Muscle layer of colon (tissue), 2 donors: ENCODE results near the gene DAPP1.

Source experiments
- H3K27ac ChIP-seq: one replicate; pipeline ENCODE4 v1.7.0; 2013; ENCODE audit warnings: low read depth, mild to moderate bottlenecking, low read length, moderate library complexity
- H3K27me3 ChIP-seq, 2 donors: one replicate each; pipeline ENCODE4 v1.7.0; 2013; ENCODE audit warnings: low read length in 2 of 2, mild to moderate bottlenecking in 2 of 2; ENCODE audit not compliant: insufficient read depth in 2 of 2, control insufficient read depth in 1 of 2
- H3K36me3 ChIP-seq: one replicate; pipeline ENCODE4 v1.7.0; 2013; ENCODE audit warnings: mild to moderate bottlenecking, low read length; ENCODE audit not compliant: insufficient read depth
- H3K4me1 ChIP-seq: one replicate; pipeline ENCODE4 v1.7.0; 2013; ENCODE audit warnings: mild to moderate bottlenecking, low read length; ENCODE audit not compliant: insufficient read depth
- H3K4me3 ChIP-seq, 2 donors: one replicate each; pipeline ENCODE4 v1.7.0; 2013; ENCODE audit warnings: low read length in 2 of 2, low read depth in 1 of 2, mild to moderate bottlenecking in 1 of 2, moderate library complexity in 1 of 2
- H3K9ac ChIP-seq: one replicate; pipeline ENCODE4 v1.7.0; 2013; ENCODE audit warnings: low read length
- H3K9me3 ChIP-seq: one replicate; pipeline ENCODE4 v1.7.0; 2013; ENCODE audit warnings: mild to moderate bottlenecking, low read length
- donor health status: abdominal sarcoma.
- donor health status: Adenocarcinoma of cecum.

Gene DAPP1

DNA sequence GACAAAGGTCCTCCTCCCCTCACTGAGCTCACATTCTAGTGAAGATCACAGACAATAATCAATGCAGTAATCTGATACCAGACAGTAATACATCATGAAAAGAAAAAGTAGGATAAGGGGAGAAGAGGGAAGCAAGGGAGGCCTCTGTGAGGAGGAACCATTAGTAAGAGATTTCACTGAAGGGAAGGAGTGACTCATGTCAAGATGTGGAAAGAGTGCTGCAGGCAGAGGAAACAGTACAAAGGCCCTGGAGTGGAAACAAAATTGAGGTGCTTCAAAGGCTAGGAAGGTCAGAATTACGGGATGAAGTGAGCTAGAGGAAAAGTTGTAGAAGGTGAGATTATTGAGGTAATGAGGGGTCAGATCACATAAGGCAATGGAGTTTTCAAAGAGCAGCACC is 39.5 kb downstream of the DAPP1 start:
- no peaks in the 10 kb centered on the region for H3K36me3 ChIP-seq
- H3K27ac ChIP-seq, result no peak overlapping the region
- H3K4me3 ChIP-seq, result no peak overlapping the region
- no peaks in the 10 kb centered on the region for H3K9me3 ChIP-seq
- H3K4me1 ChIP-seq, result no peaks in the 10 kb centered on the region
- no peaks in the 10 kb centered on the region for H3K27me3 ChIP-seq
- no peak overlapping the region for H3K9ac ChIP-seq

DNA sequence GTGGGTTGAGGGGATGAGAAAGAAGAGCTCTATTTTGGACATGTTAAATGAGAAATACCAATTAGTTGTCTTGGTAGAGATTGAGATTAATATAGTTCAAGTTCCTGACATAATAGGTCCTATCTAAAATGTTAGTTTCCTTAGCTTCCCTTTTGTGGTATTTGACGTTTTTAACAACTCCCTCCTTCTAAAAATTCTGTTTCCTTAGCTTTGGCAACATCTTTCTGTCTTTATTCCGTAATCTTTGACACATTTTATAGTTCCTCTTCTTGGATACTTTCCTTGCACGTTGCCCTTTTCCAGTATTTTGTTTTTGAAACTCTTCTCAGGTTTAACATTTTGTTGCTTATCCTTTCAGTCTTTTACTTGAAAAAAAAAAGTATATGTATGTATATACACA is 40.7 kb downstream of the DAPP1 start:
- no peaks in the 10 kb centered on the region for H3K36me3 ChIP-seq
- H3K27me3 ChIP-seq, result no peaks in the 10 kb centered on the region
- no peak overlapping the region for H3K4me3 ChIP-seq
- no peaks in the 10 kb centered on the region for H3K9me3 ChIP-seq
- no peak overlapping the region for H3K27ac ChIP-seq
- peaks cover 7% of the 10 kb centered on the region for H3K4me1 ChIP-seq
- H3K9ac ChIP-seq, result no peak overlapping the region

DNA sequence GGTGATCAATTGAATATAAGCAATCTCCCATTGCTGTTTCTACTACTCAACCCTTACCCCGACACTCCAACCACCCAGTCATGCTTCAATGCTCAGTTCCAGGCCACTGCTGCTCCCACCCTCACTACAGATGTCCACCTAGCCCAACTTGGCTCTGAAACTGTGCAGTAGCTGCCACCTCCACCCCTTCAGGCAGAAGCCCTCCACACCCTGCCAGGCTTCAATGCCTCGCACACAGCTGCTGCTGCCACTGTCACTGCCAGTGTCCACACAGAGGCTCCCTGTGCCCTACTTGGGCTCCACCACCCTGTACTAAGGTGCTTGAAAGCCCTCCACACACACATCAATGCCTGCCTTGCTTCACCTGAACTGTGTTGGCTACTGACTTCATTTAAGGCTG is 43.0 kb downstream of the DAPP1 start:
- no peaks in the 10 kb centered on the region for H3K27me3 ChIP-seq
- H3K4me3 ChIP-seq, result no peak overlapping the region
- H3K9ac ChIP-seq, result no peak overlapping the region
- peaks cover 17% of the 10 kb centered on the region for H3K4me1 ChIP-seq
- H3K9me3 ChIP-seq, result no peaks in the 10 kb centered on the region
- H3K27ac ChIP-seq, result no peak overlapping the region
- H3K36me3 ChIP-seq, result no peaks in the 10 kb centered on the region

DNA sequence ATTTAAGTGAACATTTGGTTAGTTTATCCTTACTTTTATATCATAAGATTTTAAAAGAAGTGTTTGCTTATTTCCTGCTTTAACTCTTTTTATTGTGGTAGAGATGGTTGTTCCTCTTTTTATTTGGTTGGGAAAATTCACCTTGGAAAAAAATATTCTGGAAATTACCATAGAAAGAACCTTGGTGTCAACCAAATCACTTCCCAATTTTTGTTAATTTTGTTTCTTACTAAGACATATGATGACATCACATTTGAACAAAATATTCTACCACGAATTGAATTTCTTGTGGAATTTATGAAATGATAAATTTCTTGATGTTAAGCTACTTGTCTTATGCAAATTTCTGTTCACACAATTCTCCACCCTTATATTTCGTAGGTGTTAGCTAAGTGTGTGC is 43.9 kb downstream of the DAPP1 start:
- no peak overlapping the region for H3K27ac ChIP-seq
- H3K9me3 ChIP-seq, result no peaks in the 10 kb centered on the region
- H3K36me3 ChIP-seq, result no peaks in the 10 kb centered on the region
- no peak overlapping the region for H3K4me3 ChIP-seq
- no peaks in the 10 kb centered on the region for H3K27me3 ChIP-seq
- peaks cover 26% of the 10 kb centered on the region for H3K4me1 ChIP-seq
- H3K9ac ChIP-seq, result no peak overlapping the region

DNA sequence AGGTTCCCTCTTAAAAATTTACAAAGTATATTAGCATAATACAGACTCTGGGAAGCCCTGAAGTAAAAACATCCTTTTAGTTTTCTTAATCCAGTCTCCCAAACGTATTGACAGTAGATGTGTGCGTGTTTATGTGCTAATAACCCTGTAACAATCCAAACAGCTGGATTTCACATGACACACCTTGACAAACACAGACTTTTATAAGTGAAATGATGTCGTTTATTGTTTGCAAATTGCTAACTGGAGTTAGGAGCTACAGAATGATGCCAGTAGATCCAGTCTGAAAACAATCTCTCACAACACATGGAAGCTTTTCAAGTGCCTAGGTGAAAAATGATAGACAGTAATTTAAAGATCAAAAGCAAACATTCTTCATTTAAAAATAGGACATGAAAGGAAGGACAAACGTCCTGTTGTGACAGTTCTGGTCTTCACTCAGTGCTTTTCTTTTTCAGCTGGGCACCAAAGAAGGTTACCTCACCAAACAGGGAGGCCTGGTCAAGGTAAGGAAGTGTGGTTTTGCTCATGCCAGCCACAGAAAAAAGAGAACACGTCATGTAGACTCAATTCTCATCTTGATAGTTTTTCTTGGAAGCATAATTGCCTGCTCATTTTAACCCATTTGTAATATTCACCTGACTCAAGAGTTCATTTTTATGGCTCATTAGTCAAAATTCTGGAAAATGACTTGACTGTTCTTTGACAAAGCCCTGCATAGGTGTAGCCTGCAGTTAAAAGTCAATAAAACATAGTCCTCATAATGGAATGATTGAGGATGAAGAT is 44.7 kb downstream of the DAPP1 start:
- no peaks in the 10 kb centered on the region for H3K9me3 ChIP-seq
- peaks cover 31% of the 10 kb centered on the region for H3K4me1 ChIP-seq
- no peak overlapping the region for H3K27ac ChIP-seq
- H3K9ac ChIP-seq, result no peak overlapping the region
- H3K36me3 ChIP-seq, result no peaks in the 10 kb centered on the region
- no peaks in the 10 kb centered on the region for H3K27me3 ChIP-seq
- H3K4me3 ChIP-seq, result no peak overlapping the region

DNA sequence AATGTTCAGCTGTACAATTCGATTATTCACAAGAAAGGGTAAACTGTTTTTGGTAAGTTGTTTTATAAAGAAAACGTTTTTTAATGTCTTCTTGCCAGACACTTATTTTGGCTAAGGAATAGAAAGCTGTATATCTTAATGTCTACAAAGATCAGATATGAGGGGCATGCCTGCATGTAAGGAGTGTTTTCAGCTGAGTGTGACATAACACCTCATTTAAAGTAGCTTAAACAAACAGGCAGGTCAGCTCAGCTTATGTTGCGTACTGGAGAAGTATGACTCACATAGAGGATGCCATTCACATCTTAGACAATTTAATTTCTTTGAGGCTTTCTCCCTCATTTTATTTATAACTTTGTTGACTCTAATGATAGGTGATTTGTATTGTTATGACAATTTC is 47.2 kb downstream of the DAPP1 start:
- Histone ChIP-seq H3K27me3 (no peaks in the 10 kb centered on the region), H3K36me3 (no peaks in the 10 kb centered on the region), H3K4me3 (no peak overlapping the region), H3K9ac (no peak overlapping the region), H3K4me1 (peaks cover 43% of the 10 kb centered on the region), H3K9me3 (no peaks in the 10 kb centered on the region), H3K27ac (no peak overlapping the region)

DNA sequence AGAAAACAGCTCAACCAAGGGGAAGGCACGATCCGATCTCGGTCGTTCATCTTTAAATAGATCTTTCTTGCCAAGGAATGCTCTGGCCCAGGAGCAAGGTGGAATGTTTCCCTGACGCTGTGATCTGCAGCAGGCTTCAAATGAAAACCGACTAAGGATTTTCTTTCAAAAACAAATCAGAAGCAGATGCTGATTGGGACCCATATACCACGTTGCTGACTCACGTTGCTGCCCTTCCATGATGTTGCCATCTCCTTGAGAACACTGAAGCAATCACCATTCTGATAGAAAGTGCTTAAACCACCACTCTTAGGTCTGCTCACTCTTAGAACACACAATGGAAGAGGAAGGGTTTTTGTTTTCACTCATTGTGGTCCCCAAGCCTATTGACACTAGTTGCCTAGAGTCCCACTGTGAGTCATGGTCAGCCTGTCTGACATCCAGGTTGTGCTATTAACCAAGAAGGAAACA is 51.5 kb downstream of the DAPP1 start:
- Histone ChIP-seq H3K27me3 (no peaks in the 10 kb centered on the region), H3K4me3 (no peak overlapping the region), H3K27ac (no peak overlapping the region), H3K9ac (no peak overlapping the region), H3K9me3 (no peaks in the 10 kb centered on the region), H3K36me3 (no peaks in the 10 kb centered on the region), H3K4me1 (peaks cover 36% of the 10 kb centered on the region)

DNA sequence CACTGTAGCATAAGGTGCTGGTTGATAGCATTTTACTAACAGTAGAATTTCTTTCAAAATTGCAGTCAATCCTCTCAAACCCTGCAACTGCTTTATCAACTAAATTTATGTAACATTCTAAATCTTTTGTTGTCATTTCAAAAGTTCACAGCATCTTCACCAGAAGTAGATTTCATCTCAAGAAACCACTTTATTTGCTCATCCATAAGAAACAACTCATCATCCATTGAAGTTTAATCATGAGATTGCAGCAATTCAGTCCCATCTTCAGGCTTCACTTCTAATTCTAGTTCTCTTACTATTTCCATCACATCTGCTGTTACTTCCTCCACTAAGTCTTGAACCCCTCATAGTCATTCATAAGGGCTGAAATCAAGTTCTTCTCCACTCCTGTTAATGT is 55.9 kb downstream of the DAPP1 start:
- no peaks in the 10 kb centered on the region for H3K27me3 ChIP-seq
- no peaks in the 10 kb centered on the region for H3K9me3 ChIP-seq
- H3K27ac ChIP-seq, result no peak overlapping the region
- H3K9ac ChIP-seq, result no peak overlapping the region
- no peak overlapping the region for H3K4me3 ChIP-seq
- peaks cover 9% of the 10 kb centered on the region for H3K4me1 ChIP-seq
- H3K36me3 ChIP-seq, result no peaks in the 10 kb centered on the region

DNA sequence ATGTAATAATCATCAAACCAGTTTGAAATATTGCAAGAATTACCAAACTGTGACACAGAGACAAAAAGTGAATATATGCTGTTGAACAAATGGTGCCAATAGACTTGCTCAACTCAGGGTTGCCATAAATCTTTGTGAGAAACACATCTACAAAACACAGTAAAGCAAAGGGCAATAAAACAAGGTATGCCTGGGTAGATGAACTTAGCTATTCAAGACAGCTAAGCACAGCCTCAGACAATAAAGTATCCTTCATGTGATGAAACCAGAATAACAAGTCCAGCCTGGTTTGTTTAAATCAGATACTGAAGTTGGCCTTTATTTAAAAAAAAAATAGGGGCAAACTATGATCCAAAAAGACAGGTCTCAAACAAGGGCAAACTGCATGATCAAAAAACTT is 58.4 kb downstream of the DAPP1 start:
- no peak overlapping the region for H3K9ac ChIP-seq
- H3K36me3 ChIP-seq, result peaks cover 23% of the 10 kb centered on the region
- no peak overlapping the region for H3K27ac ChIP-seq
- no peaks in the 10 kb centered on the region for H3K4me1 ChIP-seq
- no peak overlapping the region for H3K4me3 ChIP-seq
- H3K27me3 ChIP-seq, result no peaks in the 10 kb centered on the region
- no peaks in the 10 kb centered on the region for H3K9me3 ChIP-seq

DNA sequence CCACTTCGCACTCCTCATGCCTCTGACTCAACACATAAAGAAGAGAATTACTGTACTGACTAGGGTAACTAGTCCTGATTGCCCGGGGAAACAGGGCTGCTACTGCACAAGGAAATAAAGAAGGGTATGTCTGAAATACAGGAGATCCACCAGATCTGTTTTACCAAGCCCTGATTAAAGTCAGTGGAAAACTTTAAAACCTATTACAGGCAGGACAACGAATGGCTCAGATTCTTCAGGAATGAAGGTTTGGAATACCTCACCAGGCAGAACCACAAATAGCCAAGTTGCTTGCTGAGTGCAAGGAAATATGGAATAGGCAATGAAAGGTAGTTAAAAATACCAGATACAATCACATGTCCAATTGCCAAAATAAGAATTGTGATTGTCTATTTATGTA is 60.3 kb downstream of the DAPP1 start:
- no peaks in the 10 kb centered on the region for H3K27me3 ChIP-seq
- no peak overlapping the region for H3K27ac ChIP-seq
- no peak overlapping the region for H3K4me3 ChIP-seq
- no peaks in the 10 kb centered on the region for H3K9me3 ChIP-seq
- H3K9ac ChIP-seq, result no peak overlapping the region
- peaks cover 40% of the 10 kb centered on the region for H3K36me3 ChIP-seq
- no peaks in the 10 kb centered on the region for H3K4me1 ChIP-seq

DNA sequence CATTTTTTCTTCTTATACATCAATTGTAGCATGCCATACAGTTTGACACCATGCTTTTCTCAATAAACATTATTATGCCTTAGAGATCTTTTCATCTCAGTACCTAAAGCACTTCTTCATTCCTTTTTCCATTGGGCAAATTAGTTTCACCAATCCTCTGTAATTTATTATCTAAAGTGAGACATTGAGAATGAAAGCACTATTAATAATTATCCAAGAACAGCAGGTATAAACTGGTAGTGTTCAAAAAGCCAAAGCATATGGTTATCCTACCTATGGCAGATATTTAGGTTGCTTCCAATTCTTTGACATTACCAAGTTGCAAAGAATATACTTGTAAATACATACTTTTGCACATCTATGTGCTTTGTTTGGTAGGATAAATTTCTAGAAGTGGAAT is 62.0 kb downstream of the DAPP1 start:
- H3K36me3 ChIP-seq, result peaks cover 51% of the 10 kb centered on the region

DNA sequence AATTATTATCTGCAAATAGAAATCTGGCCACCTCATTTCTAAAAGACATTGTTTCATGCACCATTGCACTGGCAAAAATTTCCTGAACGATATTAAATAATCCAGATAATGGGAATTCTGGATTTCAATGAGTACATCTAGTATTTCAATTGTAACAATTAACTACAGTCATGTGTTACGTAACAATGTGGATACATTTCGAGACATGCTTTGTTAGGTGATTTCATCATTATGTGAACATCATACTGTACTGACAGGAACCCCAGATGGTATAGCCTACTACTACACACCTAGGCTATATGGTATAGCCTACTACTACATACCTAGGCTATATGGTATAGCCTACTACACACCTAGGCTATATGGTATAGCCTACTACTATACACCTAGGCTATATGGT is 62.8 kb downstream of the DAPP1 start:
- no peak overlapping the region for H3K4me3 ChIP-seq
- H3K4me1 ChIP-seq, result no peaks in the 10 kb centered on the region
- H3K27ac ChIP-seq, result no peak overlapping the region
- peaks cover 57% of the 10 kb centered on the region for H3K36me3 ChIP-seq
- H3K9me3 ChIP-seq, result no peaks in the 10 kb centered on the region
- H3K9ac ChIP-seq, result no peak overlapping the region
- H3K27me3 ChIP-seq, result no peaks in the 10 kb centered on the region

More for the DNA sequence above, 62.0 kb downstream of the DAPP1 start:
- Histone ChIP-seq H3K4me1 (no peaks in the 10 kb centered on the region), H3K4me3 (no peak overlapping the region), H3K9ac (no peak overlapping the region), H3K9me3 (no peaks in the 10 kb centered on the region), H3K27me3 (no peaks in the 10 kb centered on the region), H3K27ac (no peak overlapping the region)
